ENCODE results near the gene KLK15. TPM values are rescaled to one million over a fixed set of nuclear protein-coding genes. Genes with fewer than 3 reads are reported as not detected.

The KLK15 gene
- polyA plus RNA-seq, 1 donor from 2014 or later: not detected

- no peaks in the 10 kb centered on the region for H4K20me1 ChIP-seq (ENCODE audit: insufficient read depth)
- H3K79me2 ChIP-seq (replicated peaks; ENCODE audit: insufficient read depth, low read length): peaks cover 1% of the 10 kb centered on the region
- H2AFZ ChIP-seq (ENCODE audit: low read depth, low read length): no peak overlapping the region
- H3K27me3 ChIP-seq (ENCODE audit: insufficient read depth, low read depth, low read length): no peaks in the 10 kb centered on the region
- H3K4me2 ChIP-seq (ENCODE audit: low read length): no peak overlapping the region
- H3K4me3 ChIP-seq (ENCODE audit: low read length): no peak overlapping the region
- H3K9me2 ChIP-seq (ENCODE audit: insufficient read depth, low read length): no peaks in the 10 kb centered on the region
- H3K9me3 ChIP-seq (ENCODE audit: low read length): no peaks in the 10 kb centered on the region
- H3K36me3 ChIP-seq (ENCODE audit: insufficient read depth, low read length): no peaks in the 10 kb centered on the region
- H3K9ac ChIP-seq (ENCODE audit: low read length): no peak overlapping the region
- no peaks in the 10 kb centered on the region for H3F3A ChIP-seq (ENCODE audit: insufficient read depth, low read length, poor library complexity, severe bottlenecking)
- TF ChIP-seq SMC3 (conservative IDR thresholded peaks at IDR 0.05; ENCODE audit: poor library complexity): no peak
- H3K27ac ChIP-seq (ENCODE audit: low read length): no peak overlapping the region
Observed at GRCh38 chr19:50808856-50809255, 24.5 kb downstream of the KLK15 start.

- no peaks in the 10 kb centered on the region for H4K20me1 ChIP-seq (ENCODE audit: insufficient read depth)
- H3K4me2 ChIP-seq (ENCODE audit: low read length): peak overlapping the region; percentile 61
- peak overlapping the region; percentile 75 for H2AFZ ChIP-seq (ENCODE audit: low read depth, low read length)
- H3K27ac ChIP-seq (ENCODE audit: low read length): peak overlapping the region; percentile 97
- H3K9ac ChIP-seq (ENCODE audit: low read length): peak overlapping the region; percentile 83
- no peaks in the 10 kb centered on the region for H3F3A ChIP-seq (ENCODE audit: insufficient read depth, low read length, poor library complexity, severe bottlenecking)
- H3K79me2 ChIP-seq (replicated peaks; ENCODE audit: insufficient read depth, low read length): peaks cover 22% of the 10 kb centered on the region
- no peaks in the 10 kb centered on the region for H3K9me3 ChIP-seq (ENCODE audit: low read length)
- peak overlapping the region; percentile 96 for H3K4me3 ChIP-seq (ENCODE audit: low read length)
- H3K9me2 ChIP-seq (ENCODE audit: insufficient read depth, low read length): no peaks in the 10 kb centered on the region
- no peaks in the 10 kb centered on the region for H3K27me3 ChIP-seq (ENCODE audit: insufficient read depth, low read depth, low read length)
- no peaks in the 10 kb centered on the region for H3K36me3 ChIP-seq (ENCODE audit: insufficient read depth, low read length)
- TF ChIP-seq EP300 (conservative IDR thresholded peaks at IDR 0.05; ENCODE audit: poor library complexity, severe bottlenecking) (peak; percentile 81), SMC3 (conservative IDR thresholded peaks at IDR 0.05; ENCODE audit: poor library complexity) (no peak), EZH2 (IDR thresholded peaks at IDR 0.05; ENCODE audit: borderline replicate concordance, insufficient read depth, low read length, poor library complexity, severe bottlenecking) (no peak), CTCF (IDR thresholded peaks at IDR 0.05; ENCODE audit: poor library complexity, severe bottlenecking) (no peak), RAD21 (conservative IDR thresholded peaks at IDR 0.05) (peak; percentile 21), MXI1 (conservative IDR thresholded peaks at IDR 0.05; ENCODE audit: poor library complexity, severe bottlenecking) (peak; percentile 98), TAF1 (IDR thresholded peaks at IDR 0.05; ENCODE audit: low read depth) (peak; percentile 89), POLR2AphosphoS5 (IDR thresholded peaks at IDR 0.05) (peak; percentile 79)
- TF ChIP-seq, protein P1, sequence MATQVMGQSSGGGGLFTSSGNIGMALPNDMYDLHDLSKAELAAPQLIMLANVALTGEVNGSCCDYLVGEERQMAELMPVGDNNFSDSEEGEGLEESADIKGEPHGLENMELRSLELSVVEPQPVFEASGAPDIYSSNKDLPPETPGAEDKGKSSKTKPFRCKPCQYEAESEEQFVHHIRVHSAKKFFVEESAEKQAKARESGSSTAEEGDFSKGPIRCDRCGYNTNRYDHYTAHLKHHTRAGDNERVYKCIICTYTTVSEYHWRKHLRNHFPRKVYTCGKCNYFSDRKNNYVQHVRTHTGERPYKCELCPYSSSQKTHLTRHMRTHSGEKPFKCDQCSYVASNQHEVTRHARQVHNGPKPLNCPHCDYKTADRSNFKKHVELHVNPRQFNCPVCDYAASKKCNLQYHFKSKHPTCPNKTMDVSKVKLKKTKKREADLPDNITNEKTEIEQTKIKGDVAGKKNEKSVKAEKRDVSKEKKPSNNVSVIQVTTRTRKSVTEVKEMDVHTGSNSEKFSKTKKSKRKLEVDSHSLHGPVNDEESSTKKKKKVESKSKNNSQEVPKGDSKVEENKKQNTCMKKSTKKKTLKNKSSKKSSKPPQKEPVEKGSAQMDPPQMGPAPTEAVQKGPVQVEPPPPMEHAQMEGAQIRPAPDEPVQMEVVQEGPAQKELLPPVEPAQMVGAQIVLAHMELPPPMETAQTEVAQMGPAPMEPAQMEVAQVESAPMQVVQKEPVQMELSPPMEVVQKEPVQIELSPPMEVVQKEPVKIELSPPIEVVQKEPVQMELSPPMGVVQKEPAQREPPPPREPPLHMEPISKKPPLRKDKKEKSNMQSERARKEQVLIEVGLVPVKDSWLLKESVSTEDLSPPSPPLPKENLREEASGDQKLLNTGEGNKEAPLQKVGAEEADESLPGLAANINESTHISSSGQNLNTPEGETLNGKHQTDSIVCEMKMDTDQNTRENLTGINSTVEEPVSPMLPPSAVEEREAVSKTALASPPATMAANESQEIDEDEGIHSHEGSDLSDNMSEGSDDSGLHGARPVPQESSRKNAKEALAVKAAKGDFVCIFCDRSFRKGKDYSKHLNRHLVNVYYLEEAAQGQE (IDR thresholded peaks at IDR 0.05; ENCODE audit: borderline replicate concordance): peak; percentile 90
Observed at GRCh38 chr19:50804420-50805272, 28.7 kb downstream of the KLK15 start.

All from neural cell (in vitro differentiated cells).